Endometrium (tissue), 2 donors: Measurements from ENCODE around the gene PLB1.

Source experiments
- FAIRE-seq: peaks from 2 replicates; lab custom pipeline; 2012; peaks lifted over from hg19 to GRCh38; lab: Jason Lieb, UNC
- donor health status: control.
- donor health status: control.

The PLB1 gene

GRCh38 chr2:28564346-28564745 lies 68.5 kb downstream of the PLB1 start:
- FAIRE-seq = no peak

GRCh38 chr2:28565033-28565432 lies 69.2 kb downstream of the PLB1 start:
- no peak for FAIRE-seq

- no peak for FAIRE-seq
These were observed 69.9 kb downstream of the PLB1 start for GRCh38 chr2:28565720-28566295.

GRCh38 chr2:28566521-28567041 lies 70.7 kb downstream of the PLB1 start:
- FAIRE-seq = no peak

GRCh38 chr2:28567061-28567471 lies 71.2 kb downstream of the PLB1 start:
- no peak for FAIRE-seq

- FAIRE-seq = no peak
These were observed 72.2 kb downstream of the PLB1 start for GRCh38 chr2:28568036-28568435.

GRCh38 chr2:28568533-28568932 lies 72.7 kb downstream of the PLB1 start:
- no peak for FAIRE-seq

GRCh38 chr2:28570431-28570830 lies 74.6 kb downstream of the PLB1 start:
- no peak for FAIRE-seq

GRCh38 chr2:28576714-28577113 lies 80.9 kb downstream of the PLB1 start:
- no peak for FAIRE-seq

GRCh38 chr2:28577791-28578680 lies 82.2 kb downstream of the PLB1 start:
- FAIRE-seq = no peak

GRCh38 chr2:28578774-28579173 lies 82.9 kb downstream of the PLB1 start:
- FAIRE-seq = no peak

GRCh38 chr2:28579606-28580005 lies 83.7 kb downstream of the PLB1 start:
- no peak for FAIRE-seq

- no peak for FAIRE-seq
These were observed 84.2 kb downstream of the PLB1 start for GRCh38 chr2:28580078-28580477.

- FAIRE-seq = no peak
These were observed 85.5 kb downstream of the PLB1 start for GRCh38 chr2:28581312-28581711.

- FAIRE-seq = no peak
These were observed 86.3 kb downstream of the PLB1 start for GRCh38 chr2:28582152-28582551.

GRCh38 chr2:28582595-28582994 lies 86.7 kb downstream of the PLB1 start:
- FAIRE-seq = no peak

- FAIRE-seq = no peak
These were observed 88.2 kb downstream of the PLB1 start for GRCh38 chr2:28583899-28584553.

- FAIRE-seq = no peak
These were observed 91.0 kb downstream of the PLB1 start for GRCh38 chr2:28586867-28587266.

- FAIRE-seq = no peak
These were observed 91.8 kb downstream of the PLB1 start for GRCh38 chr2:28587526-28588291.

GRCh38 chr2:28588292-28588670 lies 92.4 kb downstream of the PLB1 start:
- no peak for FAIRE-seq

GRCh38 chr2:28589746-28590463 lies 94.0 kb downstream of the PLB1 start:
- no peak for FAIRE-seq
